Transverse colon (tissue), 4 donors: Measurements from ENCODE around the gene ANXA10. TPM values are rescaled to one million over a fixed set of nuclear protein-coding genes. Genes with fewer than 3 reads are reported as not detected.
"Not testable (repeated sequence)": the region's sequence is repeated elsewhere in the genome, so short reads cannot be mapped to it uniquely, and the experiment has no call there.

Source experiments
- DNase-seq: peaks from one replicate; pipeline ENCODE4 v3.0.0-alpha.2; 2019
- H3K27ac ChIP-seq, 4 donors: fragments of 200-600 bp; sonication (generic); 2 replicates each; pipeline ENCODE4 v1.5.1; 2016 to 2018; ENCODE audit warnings: inconsistent platforms in 4 of 4
- H3K27me3 ChIP-seq: fragments of 200-600 bp; sonication (generic); 2 replicates; pipeline ENCODE4 v1.5.1; 2017; ENCODE audit warnings: inconsistent platforms
- H3K36me3 ChIP-seq, 4 donors: fragments of 200-600 bp; sonication (generic); 2 replicates each; pipeline ENCODE4 v1.5.1; 2017 to 2019; ENCODE audit warnings: inconsistent platforms in 4 of 4
- H3K4me1 ChIP-seq, 4 donors: fragments of 200-600 bp; sonication (generic); 2 replicates each; pipeline ENCODE4 v1.5.1; 2017 to 2020; ENCODE audit warnings: inconsistent platforms in 4 of 4
- H3K4me3 ChIP-seq, 4 donors: fragments of 200-600 bp; sonication (generic); 1 replicate in 1 of 4; 2 replicates in 3 of 4; pipeline versions ENCODE4 v1.5.1 to v1.6.1; 2017 to 2019; ENCODE audit warnings: inconsistent platforms in 4 of 4
- H3K9me3 ChIP-seq, 2 donors: fragments of 200-600 bp; sonication (generic); 2 replicates each; pipeline ENCODE4 v1.5.1; 2017 to 2019; ENCODE audit warnings: inconsistent platforms in 2 of 2
- CTCF ChIP-seq, 5 experiments: fragments of 200-600 bp in 3 of 5; fragments of 450-650 bp in 2 of 5; sonication (generic) in 3 of 5; IDR thresholded peaks; 1 replicate in 2 of 5; 2 replicates in 3 of 5; pipeline ENCODE4 v1.5.1; 2016 to 2017; ENCODE audit warnings: antibody characterized with exemption in 5 of 5, inconsistent platforms in 3 of 5, mild to moderate bottlenecking in 2 of 5, moderate library complexity in 1 of 5
- EP300 ChIP-seq: sonication (generic); formaldehyde crosslinking; IDR thresholded peaks from one replicate; pipeline ENCODE4 v1.6.1; 2017; ENCODE audit warnings: antibody characterized with exemption, low read depth
- POLR2A ChIP-seq: fragments of 450-650 bp; IDR thresholded peaks from one replicate; pipeline ENCODE4 v1.6.1; 2016; ENCODE audit warnings: antibody characterized with exemption, mild to moderate bottlenecking, moderate library complexity
- POLR2AphosphoS5 ChIP-seq, 3 donors: sonication (generic); formaldehyde crosslinking; IDR thresholded peaks; one replicate each; pipeline ENCODE4 v1.6.1; 2016; ENCODE audit warnings: antibody characterized with exemption in 3 of 3
- WGBS, 2 donors: methylation state at CpG; one replicate each; pipeline ENCODE4 v1.1.5; 2018; ENCODE audit warnings: low coverage in 1 of 2; 5-methylcytosine and 5-hydroxymethylcytosine counted together
- in situ Hi-C, 4 donors: fragments of 200-750 bp; cut with MboI; loops; one replicate each; pipeline versions ENCODE4 v1.15.0 to v1.15.1; 2017; ENCODE audit warnings: low sequenced_read_pairs in 3 of 4, low pct_ligation_motif_present in 1 of 4, low pct_unique_long_range_greater_than_20kb in 1 of 4
- intact Hi-C: fragments of 100-400 bp; cut with DNase I; formaldehyde crosslinking; loops from one replicate; pipeline ENCODE4 v1.15.1; 2023; ENCODE audit warnings: low total_unique reads
- total RNA-seq, 4 donors: library from RNA; depleted of rRNA; stranded (reverse); fragments of >200 nt; gene quantifications; one replicate each; pipeline ENCODE4 v1.1.0, GENCODE V29; 2016

Gene ANXA10
- total RNA-seq, 4 donors from 2014 or later, result 0.82 TPM; not detected in 3

DNA sequence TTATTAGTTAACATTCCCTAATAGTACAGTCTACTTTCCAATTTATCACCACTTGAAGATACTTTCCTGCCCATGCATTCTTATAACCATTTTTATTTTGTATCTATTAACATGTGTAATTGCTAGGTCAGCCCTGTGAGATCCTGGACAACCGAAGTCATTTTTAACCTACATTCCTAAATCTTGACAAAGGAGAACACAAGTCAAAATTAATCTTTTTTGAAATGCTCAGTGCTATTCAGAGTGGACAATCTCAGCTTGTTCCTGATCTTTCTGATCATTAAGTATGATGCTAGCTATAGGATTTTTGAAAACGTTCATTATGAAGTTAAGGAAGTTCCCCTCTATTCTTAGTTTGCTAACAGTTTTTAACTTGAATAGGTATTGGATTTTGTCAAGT is 37.5 kb downstream of the ANXA10 start:
- DNase-seq, result no peak
- Histone ChIP-seq H3K27me3 (no peaks in the 10 kb centered on the region), H3K4me1 (no peaks in the 10 kb centered on the region), H3K4me3 (no peak overlapping the region), H3K9me3 (no peaks in the 10 kb centered on the region), H3K36me3 (no peaks in the 10 kb centered on the region), H3K27ac (no peak overlapping the region)
- in situ Hi-C loops, result no loop called here
- TF ChIP-seq POLR2A, result no peak
- no peak for TF ChIP-seq CTCF (IDR thresholded peaks at IDR 0.05)
- no peak for TF ChIP-seq EP300
- TF ChIP-seq POLR2AphosphoS5 (IDR thresholded peaks at IDR 0.05), result no peak
- intact Hi-C loops, result no loop called here
- WGBS, 2 donors, result 64 to 76% methylated on average over 2 of the region's 2 CpGs

GRCh38 chr4:168131196-168131595 is 38.9 kb downstream of the ANXA10 start:
- Histone ChIP-seq H3K27me3 (no peaks in the 10 kb centered on the region), H3K4me3 (no peak overlapping the region), H3K36me3 (no peaks in the 10 kb centered on the region), H3K27ac (no peak overlapping the region), H3K4me1 (no peaks in the 10 kb centered on the region), H3K9me3 (no peaks in the 10 kb centered on the region)
- TF ChIP-seq POLR2A (no peak), CTCF (IDR thresholded peaks at IDR 0.05) (no peak), POLR2AphosphoS5 (IDR thresholded peaks at IDR 0.05) (no peak), EP300 (no peak)
- intact Hi-C loops, result no loop called here
- no peak for DNase-seq
- in situ Hi-C loops, result no loop called here

GRCh38 chr4:168134651-168135050 is 42.3 kb downstream of the ANXA10 start:
- no peak for DNase-seq
- TF ChIP-seq EP300, result no peak
- no peak for TF ChIP-seq POLR2A
- no peak for TF ChIP-seq POLR2AphosphoS5 (IDR thresholded peaks at IDR 0.05)
- no peak for TF ChIP-seq CTCF (IDR thresholded peaks at IDR 0.05)
- H3K4me3 ChIP-seq, result no peak overlapping the region
- in situ Hi-C loops (no loop called here), intact Hi-C loops (no loop called here)
- no peak overlapping the region for H3K27ac ChIP-seq
- H3K36me3 ChIP-seq, result no peaks in the 10 kb centered on the region
- H3K9me3 ChIP-seq, result no peaks in the 10 kb centered on the region
- H3K4me1 ChIP-seq, result no peaks in the 10 kb centered on the region
- H3K27me3 ChIP-seq, result no peaks in the 10 kb centered on the region

DNA sequence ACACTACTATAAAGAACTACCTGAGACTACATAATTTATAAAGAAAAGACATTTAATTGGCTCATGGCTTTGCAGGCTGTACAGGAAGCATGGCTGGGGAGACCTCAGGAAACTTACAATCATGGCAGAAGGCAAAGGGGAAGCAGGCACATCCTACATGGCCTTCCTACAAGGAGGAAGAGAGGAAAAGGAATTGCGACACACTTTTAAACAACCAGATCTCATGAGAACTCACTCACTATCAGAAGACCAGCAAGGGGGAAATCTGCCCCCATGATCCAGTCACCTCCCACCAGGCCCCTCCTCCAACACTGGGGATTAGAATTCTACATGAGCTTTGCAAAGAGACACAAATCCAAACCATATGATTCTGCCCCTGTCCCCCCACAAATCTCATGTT is 43.5 kb downstream of the ANXA10 start:
- H3K4me3 ChIP-seq, H3K27me3 ChIP-seq, H3K27ac ChIP-seq, H3K4me1 ChIP-seq, H3K36me3 ChIP-seq, H3K9me3 ChIP-seq, in situ Hi-C loops, intact Hi-C loops, DNase-seq: not testable (repeated sequence)
- WGBS, 2 donors, result 83% methylated on average over 1 of the region's 1 CpG; no CpG with 5 or more reads in 1 of the 2 donors

DNA sequence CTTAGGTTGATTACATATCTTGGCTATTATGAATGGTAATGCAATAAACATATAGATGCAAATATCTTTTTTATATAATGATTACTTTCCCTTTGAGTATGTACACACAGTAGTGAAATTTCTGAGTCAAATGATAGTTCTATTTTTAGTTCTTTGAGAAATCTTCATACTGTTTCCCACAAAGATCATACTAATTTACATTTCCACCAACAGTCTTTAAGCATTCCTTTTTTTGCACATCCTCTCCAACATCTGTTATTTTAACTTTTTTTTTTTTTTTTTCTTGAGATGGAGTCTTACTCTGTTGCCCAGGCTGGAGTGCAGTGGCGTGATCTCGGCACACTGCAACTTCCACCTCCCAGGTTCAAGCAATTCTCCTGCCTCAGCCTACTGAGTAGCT is 45.4 kb downstream of the ANXA10 start:
- in situ Hi-C loops, H3K4me1 ChIP-seq, H3K27me3 ChIP-seq, DNase-seq, H3K9me3 ChIP-seq, H3K27ac ChIP-seq, H3K4me3 ChIP-seq, H3K36me3 ChIP-seq, intact Hi-C loops: not testable (repeated sequence)
- WGBS, 2 donors, result 82 to 87% methylated on average over 2 of the region's 2 CpGs
